Chondrocyte (in vitro differentiated cells): ENCODE measurements around the gene SLIT1. TPM values are rescaled to one million over a fixed set of nuclear protein-coding genes. Genes with fewer than 3 reads are reported as not detected.

Source experiments
- DNase-seq: peaks from one replicate; pipeline ENCODE4 v3.0.0; 2021; ENCODE audit warnings: mixed read lengths, low spot score
- H3K27ac Mint-ChIP-seq: one replicate; pipeline ENCODE4 v1.8.0; 2021; ENCODE audit warnings: mild to moderate bottlenecking, moderate library complexity, mixed read lengths; ENCODE audit not compliant: unreplicated experiment
- H3K27me3 Mint-ChIP-seq: 2 replicates; pipeline ENCODE4 v1.8.0; 2021; ENCODE audit warnings: low read depth, mixed read lengths
- H3K36me3 Mint-ChIP-seq: 2 replicates; pipeline ENCODE4 v1.8.0; 2021; ENCODE audit warnings: low read depth, mixed read lengths
- H3K4me1 Mint-ChIP-seq: 2 replicates; pipeline ENCODE4 v1.8.0; 2021; ENCODE audit warnings: low read depth, mild to moderate bottlenecking, mixed read lengths
- H3K4me3 Mint-ChIP-seq: one replicate; pipeline ENCODE4 v1.8.0; 2021; ENCODE audit warnings: mild to moderate bottlenecking, moderate library complexity, mixed read lengths; ENCODE audit not compliant: unreplicated experiment
- H3K9me3 Mint-ChIP-seq: 2 replicates; pipeline ENCODE4 v1.8.0; 2021; ENCODE audit warnings: low read depth, mixed read lengths
- total RNA-seq: library from RNA; stranded (reverse); gene quantifications from 3 replicates; pipeline ENCODE4 v1.2.1, GENCODE V29; 2021
- TF ChIP-seq, protein P1 (sequence below): fragments of 200-600 bp; sonication (generic); IDR thresholded peaks from 2 replicates; pipeline ENCODE4 v1.5.0; 2021; ENCODE audit warnings: antibody characterized with exemption, mild to moderate bottlenecking, moderate library complexity

SLIT1 gene
- total RNA-seq, 1 donor from 2014 or later, result not detected

DNA sequence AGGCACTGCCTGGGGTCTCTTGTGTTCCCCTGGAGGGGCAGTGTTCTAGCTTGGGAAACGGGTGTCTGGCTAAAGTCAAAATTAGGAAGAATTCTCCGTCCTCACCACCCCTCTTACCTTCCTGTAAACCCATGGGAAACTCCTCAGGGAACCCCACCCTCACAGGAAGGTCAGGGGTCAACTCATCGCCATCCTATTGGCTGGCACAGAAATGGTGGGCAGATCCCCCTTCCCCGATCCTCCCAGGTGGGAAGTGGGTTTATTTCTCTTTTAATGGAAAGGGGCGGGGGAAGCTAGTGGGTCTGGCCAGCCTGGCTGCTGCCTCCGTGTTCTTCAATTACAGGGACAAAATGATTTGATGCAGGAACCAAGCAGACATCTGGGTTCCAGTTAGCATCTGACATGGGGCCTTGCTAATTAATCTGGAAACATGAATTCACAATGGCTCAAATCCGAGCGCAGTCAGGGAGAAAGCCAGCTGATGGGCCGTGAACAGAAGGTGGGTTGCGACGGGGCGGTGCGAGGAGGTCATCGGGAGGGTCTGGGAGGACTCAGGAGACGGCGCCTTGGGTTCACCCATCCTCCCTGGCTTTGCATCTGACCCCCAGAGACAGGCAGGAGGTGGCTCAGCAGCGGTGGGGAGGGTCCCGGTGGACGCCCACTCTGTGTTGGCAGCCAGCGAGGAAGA lies 66.6 kb downstream of the SLIT1 start:
- no peaks in the 10 kb centered on the region for H3K9me3 Mint-ChIP-seq
- H3K4me1 Mint-ChIP-seq, result no peaks in the 10 kb centered on the region
- TF ChIP-seq, protein P1, sequence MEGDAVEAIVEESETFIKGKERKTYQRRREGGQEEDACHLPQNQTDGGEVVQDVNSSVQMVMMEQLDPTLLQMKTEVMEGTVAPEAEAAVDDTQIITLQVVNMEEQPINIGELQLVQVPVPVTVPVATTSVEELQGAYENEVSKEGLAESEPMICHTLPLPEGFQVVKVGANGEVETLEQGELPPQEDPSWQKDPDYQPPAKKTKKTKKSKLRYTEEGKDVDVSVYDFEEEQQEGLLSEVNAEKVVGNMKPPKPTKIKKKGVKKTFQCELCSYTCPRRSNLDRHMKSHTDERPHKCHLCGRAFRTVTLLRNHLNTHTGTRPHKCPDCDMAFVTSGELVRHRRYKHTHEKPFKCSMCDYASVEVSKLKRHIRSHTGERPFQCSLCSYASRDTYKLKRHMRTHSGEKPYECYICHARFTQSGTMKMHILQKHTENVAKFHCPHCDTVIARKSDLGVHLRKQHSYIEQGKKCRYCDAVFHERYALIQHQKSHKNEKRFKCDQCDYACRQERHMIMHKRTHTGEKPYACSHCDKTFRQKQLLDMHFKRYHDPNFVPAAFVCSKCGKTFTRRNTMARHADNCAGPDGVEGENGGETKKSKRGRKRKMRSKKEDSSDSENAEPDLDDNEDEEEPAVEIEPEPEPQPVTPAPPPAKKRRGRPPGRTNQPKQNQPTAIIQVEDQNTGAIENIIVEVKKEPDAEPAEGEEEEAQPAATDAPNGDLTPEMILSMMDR, result no peak
- H3K27me3 Mint-ChIP-seq, result peaks cover 44% of the 10 kb centered on the region
- H3K4me3 Mint-ChIP-seq, result no peak overlapping the region
- no peak overlapping the region for H3K27ac Mint-ChIP-seq
- no peak for DNase-seq
- H3K36me3 Mint-ChIP-seq, result no peaks in the 10 kb centered on the region

GRCh38 chr10:97117372-97117771 lies 68.4 kb downstream of the SLIT1 start:
- TF ChIP-seq, protein P1, result peak; percentile 59
- peaks cover 32% of the 10 kb centered on the region for H3K27me3 Mint-ChIP-seq
- no peak overlapping the region for H3K4me3 Mint-ChIP-seq
- H3K27ac Mint-ChIP-seq, result no peak overlapping the region
- H3K36me3 Mint-ChIP-seq, result no peaks in the 10 kb centered on the region
- H3K4me1 Mint-ChIP-seq, result no peaks in the 10 kb centered on the region
- no peak for DNase-seq
- H3K9me3 Mint-ChIP-seq, result no peaks in the 10 kb centered on the region

DNA sequence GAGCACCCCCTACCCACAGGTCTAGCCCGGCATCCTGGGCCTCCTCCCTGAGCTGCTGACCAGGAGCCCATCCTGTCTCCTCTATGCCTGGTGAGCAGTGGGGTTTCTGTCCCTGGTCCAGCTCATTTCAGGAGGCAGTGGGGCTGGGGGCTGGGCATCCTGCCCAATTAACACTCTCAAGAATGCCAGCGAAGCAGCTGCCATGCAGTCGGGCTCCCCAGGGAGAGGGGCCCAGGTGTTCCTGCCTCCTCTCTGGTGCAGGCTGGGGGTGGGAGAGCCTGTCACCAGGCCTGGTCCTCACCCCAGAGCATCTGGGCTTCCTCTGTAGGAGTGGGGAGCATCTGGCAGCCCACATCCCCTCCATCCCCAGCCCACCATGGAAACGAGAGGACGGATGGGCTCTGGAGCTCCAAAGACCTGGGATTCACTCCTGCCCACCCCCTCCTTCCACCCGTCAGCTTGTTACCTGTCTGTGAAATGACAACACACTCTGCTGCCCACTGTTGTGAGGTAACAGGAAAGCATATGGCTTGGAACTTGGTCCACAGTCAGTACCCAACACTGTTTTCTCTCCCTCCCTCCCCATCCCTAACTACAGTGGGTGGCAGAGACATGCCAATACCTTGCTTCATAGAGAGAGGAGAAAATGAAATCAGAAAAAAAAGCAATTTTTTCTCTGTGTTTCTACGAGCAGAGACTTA lies 69.1 kb downstream of the SLIT1 start:
- no peak overlapping the region for H3K27ac Mint-ChIP-seq
- DNase-seq, result no peak
- H3K4me3 Mint-ChIP-seq, result no peak overlapping the region
- peaks cover 31% of the 10 kb centered on the region for H3K27me3 Mint-ChIP-seq
- H3K9me3 Mint-ChIP-seq, result no peaks in the 10 kb centered on the region
- no peaks in the 10 kb centered on the region for H3K4me1 Mint-ChIP-seq
- TF ChIP-seq, protein P1, result no peak
- H3K36me3 Mint-ChIP-seq, result no peaks in the 10 kb centered on the region

DNA sequence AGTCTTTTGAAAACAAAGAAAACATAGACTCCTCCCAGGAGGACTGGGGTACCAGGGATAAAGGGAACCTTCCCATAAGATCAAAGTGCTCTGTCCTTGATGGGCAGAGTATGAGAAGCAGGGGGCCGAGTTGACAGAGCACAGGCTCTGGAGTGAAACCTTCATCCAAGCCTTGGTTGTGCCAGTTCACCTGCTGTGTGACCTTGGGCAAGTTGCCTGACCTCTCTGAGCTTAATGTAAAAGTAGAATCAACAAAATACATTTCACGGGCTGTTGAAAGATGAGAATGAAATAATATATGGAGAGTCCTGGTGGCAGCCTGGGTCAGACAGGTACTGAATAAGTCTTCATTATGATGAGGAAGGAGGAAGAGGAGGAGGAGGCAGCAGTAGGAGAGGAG lies 69.9 kb downstream of the SLIT1 start:
- Mint-ChIP-seq H3K27me3 (peaks cover 25% of the 10 kb centered on the region), H3K27ac (no peak overlapping the region), H3K4me1 (no peaks in the 10 kb centered on the region), H3K9me3 (no peaks in the 10 kb centered on the region), H3K4me3 (no peak overlapping the region), H3K36me3 (no peaks in the 10 kb centered on the region)
- TF ChIP-seq, protein P1, result no peak
- DNase-seq, result no peak

DNA sequence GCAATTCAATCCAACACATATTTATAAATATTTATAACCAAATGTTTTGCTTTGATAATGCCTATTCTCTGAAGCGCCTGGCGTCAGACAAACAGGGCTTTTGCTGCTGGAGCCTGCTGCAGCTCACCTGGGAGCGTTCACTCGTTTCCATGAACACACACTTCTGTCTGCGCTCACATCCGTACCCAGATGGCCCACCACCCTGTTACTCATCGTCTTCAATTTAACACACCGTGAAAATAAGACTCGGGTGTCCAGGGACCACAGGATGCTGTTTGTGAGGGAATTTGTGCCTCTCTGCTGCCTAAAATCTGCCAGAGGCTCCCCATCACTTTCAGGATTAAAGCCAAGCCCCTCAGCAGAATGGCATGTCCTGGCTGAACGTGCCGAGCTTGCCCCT lies 74.1 kb downstream of the SLIT1 start:
- H3K4me3 Mint-ChIP-seq, result no peak overlapping the region
- TF ChIP-seq, protein P1, result no peak
- DNase-seq, result no peak
- H3K27me3 Mint-ChIP-seq, result peaks cover 42% of the 10 kb centered on the region
- no peak overlapping the region for H3K27ac Mint-ChIP-seq
- no peaks in the 10 kb centered on the region for H3K36me3 Mint-ChIP-seq
- no peaks in the 10 kb centered on the region for H3K4me1 Mint-ChIP-seq
- no peaks in the 10 kb centered on the region for H3K9me3 Mint-ChIP-seq
